Measurements from ENCODE around the gene PYGM. TPM values are rescaled to one million over a fixed set of nuclear protein-coding genes. Genes with fewer than 3 reads are reported as not detected.

Gene PYGM
- total and polyA plus RNA-seq, 2 of the 8 experiments (the other 6 are each of a cell fraction or from before 2014, with no cell fraction given), result 9.6 to 10.0 TPM

DNA sequence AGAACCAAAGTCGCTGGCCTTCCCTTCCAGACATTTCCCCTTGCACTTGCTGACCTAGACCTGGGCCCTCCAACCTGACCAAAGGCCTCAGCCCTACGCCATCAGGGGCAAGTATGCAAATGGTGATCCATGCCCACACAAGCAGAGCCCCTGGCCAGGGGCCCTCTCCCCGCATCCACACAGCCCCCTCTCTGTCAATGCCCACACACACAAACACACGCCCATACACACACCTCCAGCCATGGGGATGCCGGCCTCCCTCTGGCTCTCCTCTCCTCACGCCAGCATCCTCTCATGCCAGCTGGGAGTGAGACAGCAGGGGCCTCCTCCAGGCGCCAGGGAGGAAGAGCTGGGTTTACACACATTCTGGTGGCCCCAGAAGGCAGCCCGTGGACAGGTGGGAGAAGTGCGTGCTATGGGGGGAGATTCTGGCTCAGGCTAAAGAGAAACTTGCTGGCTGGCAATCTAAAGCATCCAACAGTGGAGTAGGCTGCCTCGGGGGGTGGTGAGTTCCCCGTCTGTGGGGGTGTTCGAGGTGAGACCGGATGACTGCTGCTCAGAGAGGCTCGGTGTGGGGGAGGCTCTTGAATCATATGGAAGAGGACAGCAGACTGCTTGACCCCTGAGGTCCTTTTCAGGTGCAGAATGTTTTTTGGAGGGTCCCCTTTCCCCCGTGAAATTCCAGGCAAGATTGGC lies 41.5 kb downstream of the PYGM start:
- H4K20me1 ChIP-seq (replicated peaks in 1 of 2; ENCODE audit: control insufficient read depth in 1 of 2, insufficient read depth in 2 of 2, low read length in 2 of 2), result peaks cover 0 to 4% of the 10 kb centered on the region in 2 experiments
- H2BK5ac ChIP-seq (ENCODE audit: low read depth, low read length), result no peak overlapping the region
- H3K79me1 ChIP-seq (ENCODE audit: low read depth, low read length), result no peaks in the 10 kb centered on the region
- 78% methylated on average over 15 of the region's 15 CpGs; no CpG with 5 or more reads in 1 of the 2 experiments for WGBS, 2 experiments (ENCODE audit: extremely low coverage in 1 of 2, insufficient coverage in 1 of 2, insufficient read length in 1 of 2, insufficient replicate concordance in 2 of 2, low coverage in 1 of 2, low lambda C conversion rate in 2 of 2, missing lambda C conversion rate in 1 of 2)
- no peak overlapping the region for H3K14ac ChIP-seq (ENCODE audit: insufficient read length)
- H3K9ac ChIP-seq (replicated peaks in 1 of 4; ENCODE audit: extremely low read depth in 1 of 4, low read depth in 3 of 4, low read length in 3 of 4), result no peak overlapping the region
- FAIRE-seq (no peak), DNase-seq (ENCODE audit: low read depth in 1 of 2, low spot score in 2 of 2) (no peak)
- H2AK5ac ChIP-seq (ENCODE audit: low read depth, low read length), result no peak overlapping the region
- H4K91ac ChIP-seq (replicated peaks; ENCODE audit: insufficient read length, low read length), result no peak overlapping the region
- H3K23ac ChIP-seq (ENCODE audit: insufficient read length), result no peak overlapping the region
- H3K4me1 ChIP-seq (replicated peaks in 1 of 4; ENCODE audit: control insufficient read depth in 3 of 4, insufficient read depth in 4 of 4, low read length in 3 of 4), result peaks cover 2 to 16% (median 7%) of the 10 kb centered on the region in 4 experiments
- H3K4me3 ChIP-seq (ENCODE audit: extremely low read depth in 1 of 4, insufficient read depth in 2 of 4, low read depth in 3 of 4, low read length in 4 of 4), result no peak overlapping the region
- H3K9me3 ChIP-seq (ENCODE audit: insufficient read depth in 2 of 2, low read depth in 1 of 2, low read length in 1 of 2), result no peaks in the 10 kb centered on the region
- no peak overlapping the region for H3K56ac ChIP-seq (replicated peaks; ENCODE audit: insufficient read length, low read depth, low read length)
- H4K5ac ChIP-seq (ENCODE audit: insufficient read length, low read depth, low read length), result no peak overlapping the region
- no peak overlapping the region for H2BK15ac ChIP-seq (ENCODE audit: low read length)
- H3K4me2 ChIP-seq (ENCODE audit: insufficient read depth in 1 of 2, low read depth in 2 of 2, low read length in 2 of 2), result no peak overlapping the region
- no peak overlapping the region for H3K27ac ChIP-seq (ENCODE audit: low read depth, low read length)
- H3K18ac ChIP-seq (ENCODE audit: extremely low read depth, low read length), result no peak overlapping the region
- no peak overlapping the region for H2AFZ ChIP-seq (ENCODE audit: low read length)
- H3K27me3 ChIP-seq (replicated peaks in 1 of 4; ENCODE audit: control insufficient read depth in 3 of 4, extremely low read depth in 1 of 4, insufficient read depth in 3 of 4, low read length in 3 of 4), result peaks cover 9 to 43% (median 31%) of the 10 kb centered on the region in 4 experiments
- no peak overlapping the region for H3K4ac ChIP-seq (replicated peaks; ENCODE audit: insufficient read length, low read depth, low read length)
- no peak overlapping the region for H2BK120ac ChIP-seq (replicated peaks; ENCODE audit: low read depth, low read length)
- ChIA-PET POLR2A (ENCODE audit: partially characterized antibody) (interaction anchor here (1.2 to 3.6 kb wide), 4 partner anchors 8 to 43 kb away, joined by 3 to 22 read pairs (median 4); no protein-coding TSS in a partner anchor), CTCF (ENCODE audit: partially characterized antibody) (interaction anchor here (1.0 to 4.7 kb wide), 7 partner anchors 13 to 69 kb away, joined by 3 to 30 read pairs (median 9); partner anchors contain the start of gene RASGRP2)
- TF ChIP-seq ZNF274 (IDR thresholded peaks at IDR 0.05; ENCODE audit: borderline replicate concordance, extremely low read depth, low read length) (no peak), PHF8 (conservative IDR thresholded peaks at IDR 0.05; ENCODE audit: low read depth, low read length) (no peak), NANOG (IDR thresholded peaks at IDR 0.05; ENCODE audit: insufficient read depth, low read depth, low read length, poor library complexity, severe bottlenecking) (no peak)
- H3K36me3 ChIP-seq (ENCODE audit: control insufficient read depth in 2 of 4, insufficient read depth in 4 of 4, low read length in 3 of 4), result no peaks in the 10 kb centered on the region
- H2BK20ac ChIP-seq (ENCODE audit: low read length), result no peak overlapping the region
- H3K23me2 ChIP-seq (ENCODE audit: low read depth, low read length), result peaks cover 11% of the 10 kb centered on the region; the same call in 1 of the 2 replicates
- no peak overlapping the region for H4K8ac ChIP-seq (ENCODE audit: extremely low read depth, insufficient read depth, low read length)
- no peaks in the 10 kb centered on the region for H3K79me2 ChIP-seq (ENCODE audit: control insufficient read depth in 1 of 2, insufficient read depth in 2 of 2, low read length in 2 of 2)
- H2BK12ac ChIP-seq (ENCODE audit: low read depth, low read length), result peak overlapping the region; percentile 80; the same call in 1 of the 2 replicates
